Measurements from ENCODE around the gene RAB24. TPM values are rescaled to one million over a fixed set of nuclear protein-coding genes. Genes with fewer than 3 reads are reported as not detected.
"Not testable (repeated sequence)": the region's sequence is repeated elsewhere in the genome, so short reads cannot be mapped to it uniquely, and the experiment has no call there.

Gene RAB24
- total RNA-seq, 4 donors from 2014 or later: 18.9 to 38.9 (median 23.8) TPM

GRCh38 chr5:177347699-177348098 is 44.2 kb upstream of the RAB24 start:
- ATAC-seq (ENCODE audit: low FRiP score) (no peak), DNase-seq (ENCODE audit: low spot score) (no peak)
- TF ChIP-seq CTCF (IDR thresholded peaks at IDR 0.05): no peak

- ATAC-seq (ENCODE audit: low FRiP score) (no peak), DNase-seq (ENCODE audit: low spot score) (no peak)
- TF ChIP-seq CTCF (IDR thresholded peaks at IDR 0.05): no peak
These were observed 43.3 kb upstream of the RAB24 start for GRCh38 chr5:177346820-177347219.

GRCh38 chr5:177344891-177345290 is 41.4 kb upstream of the RAB24 start:
- ATAC-seq (ENCODE audit: low FRiP score) (no peak), DNase-seq (ENCODE audit: low spot score) (no peak)

GRCh38 chr5:177343777-177344176 is 40.3 kb upstream of the RAB24 start:
- no peak for ATAC-seq (ENCODE audit: low FRiP score)
- no peak for DNase-seq (ENCODE audit: low spot score)
- no peak for TF ChIP-seq CTCF (IDR thresholded peaks at IDR 0.05)

More at GRCh38 chr5:177344891-177345290, 41.4 kb upstream of the RAB24 start:
- TF ChIP-seq CTCF (IDR thresholded peaks at IDR 0.05): no peak

- DNase-seq (ENCODE audit: low spot score); ATAC-seq (ENCODE audit: low FRiP score): not testable (repeated sequence)
These were observed 39.5 kb upstream of the RAB24 start for GRCh38 chr5:177343000-177343399.

GRCh38 chr5:177339107-177339638 is 35.7 kb upstream of the RAB24 start:
- ATAC-seq (ENCODE audit: low FRiP score): no peak
- TF ChIP-seq CTCF (IDR thresholded peaks at IDR 0.05): no peak
- DNase-seq (ENCODE audit: low spot score): no peak

GRCh38 chr5:177338251-177339106 is 35.0 kb upstream of the RAB24 start:
- TF ChIP-seq CTCF (IDR thresholded peaks at IDR 0.05): no peak
- no peak for ATAC-seq (ENCODE audit: low FRiP score)
- no peak for DNase-seq (ENCODE audit: low spot score)

Data from omental fat pad (tissue), 4 donors.